ENCODE measurements around the gene CEP170B.
"Not testable (repeated sequence)": the region's sequence is repeated elsewhere in the genome, so short reads cannot be mapped to it uniquely, and the experiment has no call there.

CEP170B gene

GRCh38 chr14:104844306-104845032 is 20.6 kb upstream of the CEP170B start:
- DNase-seq = no peak

GRCh38 chr14:104845033-104845666 is 19.9 kb upstream of the CEP170B start:
- no peak for DNase-seq

- no peak for DNase-seq
Measured at GRCh38 chr14:104845834-104846441, 19.1 kb upstream of the CEP170B start.

- no peak for DNase-seq
Measured at GRCh38 chr14:104852280-104852663, 12.8 kb upstream of the CEP170B start.

- no peak for DNase-seq
Measured at GRCh38 chr14:104855532-104856090, 9.5 kb upstream of the CEP170B start.

- no peak for DNase-seq
Measured at GRCh38 chr14:104856157-104856868, 8.8 kb upstream of the CEP170B start.

- no peak for DNase-seq
Measured at GRCh38 chr14:104856869-104857860, 7.9 kb upstream of the CEP170B start.

GRCh38 chr14:104857931-104858330 is 7.1 kb upstream of the CEP170B start:
- not testable (repeated sequence) for DNase-seq

GRCh38 chr14:104858811-104859426 is 6.1 kb upstream of the CEP170B start:
- no peak for DNase-seq

- DNase-seq = no peak
Measured at GRCh38 chr14:104859900-104860299, 5.2 kb upstream of the CEP170B start.

- no peak for DNase-seq
Measured at GRCh38 chr14:104860414-104860813, 4.7 kb upstream of the CEP170B start.

GRCh38 chr14:104863131-104863862 is 1.8 kb upstream of the CEP170B start:
- DNase-seq = no peak

GRCh38 chr14:104863923-104864266 is 1.2 kb upstream of the CEP170B start:
- no peak for DNase-seq

GRCh38 chr14:104864267-104865080 is 594 bp upstream of the CEP170B start:
- DNase-seq = no peak

- DNase-seq = no peak
Measured at GRCh38 chr14:104865631-104866441, 768 bp downstream of the CEP170B start.

GRCh38 chr14:104866451-104867370 is 1.6 kb downstream of the CEP170B start:
- no peak for DNase-seq

GRCh38 chr14:104867371-104868059 is 2.4 kb downstream of the CEP170B start:
- DNase-seq = no peak

Measured in cerebellar nuclear complex (tissue), 1 donor.